ENCODE measurements around the gene TLR9.

- no peak for TF ChIP-seq CTCF (IDR thresholded peaks at IDR 0.05)
- TF ChIP-seq POLR2A (IDR thresholded peaks at IDR 0.05): no peak
These were observed 8.0 kb downstream of the TLR9 start for GRCh38 chr3:52217409-52217805.
